ENCODE data around the gene MYO5B.

Gene MYO5B

DNA sequence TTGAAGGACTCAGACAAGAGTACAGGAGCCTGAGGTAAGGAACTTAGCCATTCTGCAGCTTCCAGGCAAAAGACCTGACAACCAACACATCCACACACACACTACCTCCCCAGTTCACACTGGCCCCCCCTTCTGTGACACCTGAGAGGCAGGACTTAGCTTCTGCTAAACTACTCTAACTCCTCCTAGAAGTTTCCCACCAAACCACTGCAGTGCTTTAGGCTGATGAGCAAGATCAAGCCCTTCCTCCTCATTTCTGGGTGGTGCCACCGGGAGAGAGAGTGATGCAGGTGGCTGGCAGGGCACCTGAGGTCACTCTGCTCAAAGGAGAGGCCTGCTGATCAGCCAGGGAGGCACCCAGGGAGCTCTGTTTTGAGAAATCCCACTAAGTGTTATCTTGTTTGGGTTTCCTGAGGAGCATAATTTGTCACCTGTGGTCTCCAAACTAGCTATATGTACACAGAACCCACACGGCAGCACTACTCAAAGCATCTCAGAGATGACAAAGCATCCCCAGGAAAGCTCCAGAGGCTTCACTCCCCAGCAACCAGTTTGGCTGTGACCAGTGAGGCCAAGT, 188.4 kb downstream of the MYO5B start:
- DNase-seq, result no peak

DNA sequence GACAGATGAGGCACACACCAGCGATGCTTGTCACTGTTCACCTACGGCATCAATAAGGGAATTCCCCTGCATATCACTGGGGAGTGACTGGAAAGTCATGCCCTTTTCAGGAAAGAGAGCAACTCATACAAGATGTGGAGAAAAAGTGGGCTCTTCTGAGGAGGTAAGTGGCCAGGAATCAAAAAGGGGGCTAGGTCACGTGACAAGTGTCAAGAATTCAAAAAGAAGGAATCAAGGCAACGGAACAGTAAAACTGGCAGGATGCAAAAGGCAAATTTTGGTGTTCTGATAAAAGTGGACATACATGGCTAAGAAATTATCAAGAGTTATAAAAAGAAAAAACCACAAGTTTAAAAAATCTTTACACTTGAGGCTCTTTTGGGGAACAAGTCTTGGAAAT, 190.9 kb downstream of the MYO5B start:
- no peak for DNase-seq

DNA sequence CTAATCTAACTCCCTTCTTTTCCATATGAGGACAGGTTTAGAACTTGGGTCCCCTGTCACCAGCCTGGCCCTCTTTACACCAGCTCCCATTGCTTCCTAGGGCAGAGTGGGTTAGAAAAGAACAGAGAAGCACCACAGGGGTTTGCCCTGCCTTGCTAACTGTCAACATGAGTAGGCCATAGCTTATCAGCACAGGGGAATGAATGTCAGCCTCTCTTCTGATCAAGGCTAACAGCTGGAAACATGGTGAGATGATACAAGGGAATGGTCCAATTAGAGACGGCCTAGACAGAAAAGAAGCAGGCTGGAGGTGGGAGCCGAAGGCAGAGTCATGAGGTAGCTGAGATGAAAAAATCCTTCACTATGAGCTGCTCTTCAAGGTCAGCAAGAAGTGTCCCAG, 192.2 kb downstream of the MYO5B start:
- no peak for DNase-seq

- DNase-seq, result no peak
Observed at GRCh38 chr18:50000227-50000626, 194.7 kb downstream of the MYO5B start.

DNA sequence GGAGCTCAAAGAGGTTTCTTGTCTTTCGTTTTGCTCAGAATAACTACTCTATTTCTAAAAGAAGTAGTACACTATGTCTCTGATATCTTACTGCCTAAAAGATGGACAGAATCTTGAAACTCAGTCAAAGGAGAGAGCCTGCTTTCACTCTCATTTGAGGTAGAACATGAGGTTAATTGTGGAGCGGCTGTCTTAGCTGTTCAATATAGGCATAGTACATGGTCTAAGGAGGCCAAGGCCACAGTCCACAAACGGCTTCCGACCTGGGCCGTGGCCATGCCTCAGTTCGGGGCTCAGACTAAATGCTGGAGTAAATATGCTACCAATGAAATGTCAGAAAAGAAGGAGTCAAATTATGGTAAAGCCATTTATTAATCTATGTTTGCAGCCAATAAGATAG, 195.8 kb downstream of the MYO5B start:
- DNase-seq, result no peak

DNA sequence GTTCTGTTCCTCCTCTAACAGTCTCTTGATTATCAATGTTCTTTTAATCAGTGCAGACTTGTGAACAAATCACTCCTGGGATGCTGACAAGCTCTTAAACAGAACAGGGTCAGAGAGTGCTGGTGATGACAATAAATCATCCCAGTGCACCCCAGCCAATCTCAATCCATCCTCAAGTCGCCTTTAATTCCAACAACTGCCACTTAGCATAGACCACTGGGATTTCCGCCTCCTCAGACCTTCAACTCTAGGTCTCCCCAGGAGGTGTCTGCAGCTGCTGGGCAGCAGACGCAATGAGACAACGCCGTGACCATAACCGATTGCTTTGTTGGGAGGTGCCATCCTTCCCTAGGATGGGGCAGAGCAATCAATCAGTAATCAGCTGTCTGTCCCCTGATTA, 197.4 kb downstream of the MYO5B start:
- no peak for DNase-seq

- no peak for DNase-seq
Observed at GRCh38 chr18:49994410-49994809, 200.5 kb downstream of the MYO5B start.

DNA sequence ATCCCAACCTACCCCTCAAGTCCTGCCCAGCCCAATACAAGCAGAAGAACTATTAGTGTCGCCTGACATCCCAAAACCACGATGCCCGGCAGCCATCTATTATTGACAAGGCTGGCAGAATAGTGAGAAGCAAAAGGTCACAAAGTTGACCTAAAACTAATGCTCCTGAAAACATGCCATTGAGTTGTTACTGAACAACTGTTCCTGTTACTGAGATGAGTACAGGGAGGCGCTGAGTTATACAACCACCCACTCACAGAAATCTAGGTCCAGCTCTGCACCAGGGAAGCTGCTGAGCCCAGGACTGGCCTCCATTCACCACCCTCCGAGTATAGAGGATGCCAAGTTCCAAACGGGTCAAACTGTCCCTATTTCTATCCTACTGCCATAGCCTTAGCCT, 201.6 kb downstream of the MYO5B start:
- no peak for DNase-seq

GRCh38 chr18:49988733-49989132, 206.2 kb downstream of the MYO5B start:
- no peak for DNase-seq

DNA sequence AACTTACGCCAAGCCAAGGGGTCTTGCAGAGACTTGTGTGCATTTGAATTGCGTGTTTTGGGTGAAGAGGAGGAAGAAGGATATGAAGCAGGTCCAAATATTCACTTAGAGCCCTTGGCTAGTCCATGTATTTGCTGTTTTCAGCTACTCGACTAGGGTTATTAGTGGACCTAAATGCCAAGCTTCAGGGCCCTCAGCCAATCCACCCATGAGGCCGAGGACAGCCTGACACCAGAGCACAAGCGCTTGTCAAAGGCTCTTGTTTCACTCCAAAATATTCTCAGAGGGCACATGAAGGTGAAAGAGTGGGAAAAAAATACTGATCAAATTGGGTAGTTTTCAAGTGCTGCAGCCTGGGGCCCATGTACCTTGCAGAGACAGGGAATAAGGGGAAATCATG, 206.8 kb downstream of the MYO5B start:
- DNase-seq, result no peak

GRCh38 chr18:49985236-49985635, 209.7 kb downstream of the MYO5B start:
- no peak for DNase-seq

DNA sequence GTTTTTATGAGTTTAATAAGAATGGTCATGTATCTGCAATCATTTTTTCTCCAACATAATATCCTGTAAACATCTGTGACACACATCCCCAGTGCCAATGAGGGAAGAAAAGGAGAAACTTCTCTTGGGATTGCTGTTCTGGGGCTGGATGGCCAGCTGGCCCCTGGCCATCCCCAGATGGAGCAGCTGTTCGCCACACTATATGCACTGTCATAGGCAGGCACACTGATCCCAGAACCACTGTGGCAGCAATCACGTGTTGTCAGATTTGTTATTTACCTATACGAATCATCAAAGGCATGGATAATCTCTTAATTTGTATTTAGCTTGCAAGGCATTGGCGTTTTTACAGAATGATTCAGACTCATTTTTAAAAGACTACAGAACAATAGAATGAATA, 214.1 kb downstream of the MYO5B start:
- no peak for DNase-seq

GRCh38 chr18:49976795-49977560, 218.0 kb downstream of the MYO5B start:
- DNase-seq, result no peak

DNA sequence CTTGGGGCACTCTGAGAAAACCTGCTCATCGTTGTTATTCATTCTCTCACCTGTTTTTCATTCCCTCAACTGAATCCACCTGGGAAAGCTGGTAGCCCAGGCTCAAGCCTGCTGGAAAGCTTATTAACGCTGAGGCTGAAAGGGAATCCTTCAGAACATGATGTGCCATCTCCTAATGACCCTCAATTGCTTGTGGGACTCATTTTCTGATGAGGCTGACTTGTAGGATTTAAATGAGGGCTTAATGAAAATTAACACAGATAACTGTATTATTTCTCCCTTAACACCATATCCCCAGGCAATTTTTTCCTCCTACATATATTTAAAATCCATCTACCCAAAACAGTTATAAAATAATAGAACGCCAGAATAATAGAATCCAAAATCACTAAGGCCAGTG, 218.9 kb downstream of the MYO5B start:
- DNase-seq, result no peak

GRCh38 chr18:49974079-49974478, 220.9 kb downstream of the MYO5B start:
- DNase-seq, result no peak

- DNase-seq, result no peak
Observed at GRCh38 chr18:49973592-49973991, 221.4 kb downstream of the MYO5B start.

DNA sequence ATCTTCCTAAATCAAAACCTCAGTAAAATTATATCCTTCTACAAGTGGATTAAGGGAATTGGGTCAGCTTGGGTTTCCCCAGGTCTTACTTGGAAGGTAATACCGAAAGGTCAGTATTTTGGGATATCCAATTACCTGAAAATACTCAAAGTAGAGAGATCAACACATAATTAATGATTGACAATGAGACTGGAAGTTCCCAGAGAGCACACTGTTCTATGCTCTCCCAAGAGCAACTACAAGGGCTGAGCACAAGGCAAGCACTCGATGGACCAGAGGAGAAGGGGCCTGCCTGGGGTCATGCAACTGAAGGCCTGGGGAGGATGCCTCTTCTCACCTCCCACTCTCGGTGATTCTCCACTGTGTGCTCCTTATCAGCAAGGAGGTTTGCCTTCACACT, 222.4 kb downstream of the MYO5B start:
- DNase-seq, result no peak

DNA sequence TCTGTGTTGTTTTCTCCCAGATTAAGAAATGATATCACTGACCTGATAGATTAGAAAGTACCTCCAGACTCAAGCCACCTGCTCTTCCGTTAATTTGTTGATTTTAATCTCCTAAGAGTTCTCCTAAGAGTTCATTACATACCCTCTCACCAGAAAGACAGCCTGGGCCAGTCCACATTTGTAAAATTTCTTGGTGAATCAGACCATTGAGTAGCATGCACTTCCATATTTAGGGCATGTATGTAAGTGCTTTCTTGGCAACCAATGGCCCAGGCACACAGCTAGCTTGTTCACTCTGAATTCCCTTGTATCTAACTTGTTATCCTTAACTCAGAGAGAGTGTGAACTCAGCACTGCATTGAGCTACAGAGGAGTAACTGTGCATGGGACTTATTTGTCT, 223.5 kb downstream of the MYO5B start:
- DNase-seq, result no peak

DNA sequence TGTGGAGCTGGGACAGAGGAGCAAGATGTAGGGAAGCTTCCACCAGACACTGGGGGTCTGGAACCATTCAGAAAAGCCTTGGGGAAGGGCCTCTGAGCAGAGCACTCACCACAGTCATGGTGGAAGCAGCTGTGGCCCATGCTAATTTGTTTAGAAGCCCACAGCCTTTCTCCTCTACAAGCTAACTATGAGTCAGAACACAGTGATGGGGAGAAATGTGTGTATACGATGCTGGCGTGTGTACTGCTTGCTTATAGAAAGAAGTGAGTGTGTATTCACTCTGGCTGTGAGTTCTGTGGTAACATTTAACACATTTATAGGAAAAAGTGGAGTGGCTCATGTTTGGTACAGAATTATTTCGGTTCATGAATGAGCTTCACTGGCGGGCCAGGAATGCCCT, 224.6 kb downstream of the MYO5B start:
- no peak for DNase-seq

DNA sequence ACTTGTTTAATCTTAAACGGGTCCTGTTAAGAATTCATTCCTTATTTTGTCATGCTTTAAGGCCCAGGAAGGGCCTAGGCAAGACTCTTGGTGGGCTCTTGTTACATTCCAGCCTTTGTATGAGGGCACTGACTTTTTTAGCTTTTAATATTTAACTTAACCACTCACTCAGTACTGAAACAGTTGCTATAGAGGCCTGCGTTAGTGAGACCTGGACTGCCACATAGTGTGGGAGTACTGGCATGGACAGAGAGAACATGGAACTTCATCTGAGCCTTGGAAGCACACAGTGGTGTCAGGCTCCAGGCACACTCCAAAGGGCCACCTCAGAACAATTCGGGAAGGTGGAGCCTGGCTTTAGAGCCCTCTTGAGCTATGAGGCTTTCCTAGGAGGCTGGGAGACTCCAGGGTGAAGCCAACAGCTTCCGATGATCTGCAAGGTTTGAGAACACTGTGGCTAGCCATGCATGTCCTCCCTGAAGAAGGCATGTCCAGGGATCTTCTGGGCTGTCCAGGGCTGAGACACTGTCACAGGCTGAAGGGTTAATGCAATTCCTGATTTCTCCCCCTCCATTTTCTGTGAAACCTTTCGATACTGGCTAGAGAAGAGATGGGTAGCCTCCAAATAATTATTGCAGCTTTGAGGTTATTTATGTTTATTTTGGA, 226.2 kb downstream of the MYO5B start:
- no peak for DNase-seq

- DNase-seq, result no peak
Observed at GRCh38 chr18:49967636-49968313, 227.2 kb downstream of the MYO5B start.

DNA sequence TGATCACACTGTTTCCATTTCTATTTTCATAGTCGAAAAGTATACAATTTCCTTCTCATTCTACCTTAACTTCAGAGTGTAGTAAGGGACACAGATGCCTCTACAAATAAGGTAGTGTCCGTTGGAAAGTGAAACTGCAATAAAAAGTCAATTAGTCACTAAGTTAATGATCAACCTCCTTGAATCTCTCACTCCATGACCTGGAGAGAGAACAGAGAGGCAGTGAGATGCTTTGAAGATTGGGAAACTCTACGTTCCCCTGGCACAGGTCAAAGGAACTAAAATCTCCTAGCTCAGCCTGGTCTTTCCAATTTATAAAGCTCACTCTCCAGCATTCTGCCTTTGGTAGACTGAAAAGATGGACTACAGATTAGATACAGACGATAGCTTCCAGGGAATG, 227.8 kb downstream of the MYO5B start:
- no peak for DNase-seq

DNA sequence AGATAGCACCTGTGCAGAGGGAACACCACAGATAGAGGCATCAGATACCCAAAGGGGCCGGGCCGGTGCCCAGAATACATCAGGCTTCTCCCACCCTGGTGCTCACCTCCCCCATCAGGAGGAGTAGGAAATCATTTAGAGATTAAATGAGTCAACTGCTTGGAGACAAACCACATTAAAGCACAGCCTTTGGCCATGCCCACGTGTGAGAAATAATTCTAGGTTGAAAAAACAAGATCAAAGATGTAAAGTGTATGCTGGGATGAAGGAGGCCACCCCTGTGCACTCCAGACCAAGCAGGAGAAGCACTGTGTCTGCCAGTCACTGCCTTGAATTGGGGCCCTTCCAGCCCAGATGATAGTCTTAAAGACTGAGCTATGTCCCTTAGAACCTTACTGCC, 228.9 kb downstream of the MYO5B start:
- no peak for DNase-seq

- no peak for DNase-seq
Observed at GRCh38 chr18:49963217-49963616, 231.7 kb downstream of the MYO5B start.

Measured in activated CD4-positive, alpha-beta T cell treated with anti-CD3 and anti-CD28 coated beads for 4 hours (primary cell).